Subcutaneous abdominal adipose tissue (tissue), 5 donors: ENCODE results near the gene CLIP4.

ENCODE experiments used
- H3K27ac ChIP-seq: one replicate; pipeline ENCODE4 v1.7.0; 2013; ENCODE audit warnings: low read depth, mild to moderate bottlenecking, inconsistent platforms, low read length, moderate library complexity
- H3K27me3 ChIP-seq, 5 donors: one replicate each; pipeline ENCODE4 v1.7.0; 2013; ENCODE audit warnings: low read length in 5 of 5, inconsistent platforms in 1 of 5; ENCODE audit not compliant: control insufficient read depth in 5 of 5, insufficient read depth in 4 of 5
- H3K36me3 ChIP-seq, 5 donors: one replicate each; pipeline ENCODE4 v1.7.0; 2013; ENCODE audit warnings: low read length in 5 of 5; ENCODE audit not compliant: control insufficient read depth in 5 of 5, insufficient read depth in 5 of 5
- H3K4me1 ChIP-seq, 5 donors: one replicate each; pipeline ENCODE4 v1.7.0; 2013; ENCODE audit warnings: low read length in 5 of 5, mild to moderate bottlenecking in 3 of 5, moderate library complexity in 1 of 5; ENCODE audit not compliant: control insufficient read depth in 5 of 5, insufficient read depth in 5 of 5
- H3K4me3 ChIP-seq, 5 donors: one replicate each; pipeline ENCODE4 v1.7.0; 2013; ENCODE audit warnings: low read length in 5 of 5, low read depth in 1 of 5
- H3K9ac ChIP-seq, 5 donors: one replicate each; pipeline ENCODE4 v1.7.0; 2013; ENCODE audit warnings: low read length in 5 of 5, mild to moderate bottlenecking in 4 of 5, moderate library complexity in 3 of 5
- H3K9me3 ChIP-seq, 5 donors: one replicate each; pipeline ENCODE4 v1.7.0; 2013; ENCODE audit warnings: low read length in 5 of 5; ENCODE audit not compliant: control insufficient read depth in 5 of 5
- donor health status: healthy.
- donor health status: healthy.
- donor health status: healthy.
- donor health status: healthy.
- donor health status: healthy.

Gene CLIP4

GRCh38 chr2:29223257-29223656, 108.0 kb downstream of the CLIP4 start:
- H3K4me3 ChIP-seq, result no peak overlapping the region
- no peak overlapping the region for H3K9ac ChIP-seq
- H3K4me1 ChIP-seq, result peaks cover 7 to 27% (median 23%) of the 10 kb centered on the region in 5 donors
- H3K27me3 ChIP-seq, result peaks cover 16 to 29% (median 17%) of the 10 kb centered on the region in 5 donors
- H3K9me3 ChIP-seq, result no peaks in the 10 kb centered on the region
- no peaks in the 10 kb centered on the region for H3K36me3 ChIP-seq
- no peak overlapping the region for H3K27ac ChIP-seq

- Histone ChIP-seq H3K9me3 (no peaks in the 10 kb centered on the region), H3K27me3 (peaks cover 21 to 31% (median 22%) of the 10 kb centered on the region in 5 donors), H3K4me3 (peak overlapping the region in 1 of 5 donors; percentile 9), H3K4me1 (peaks cover 7 to 29% (median 23%) of the 10 kb centered on the region in 5 donors), H3K27ac (no peak overlapping the region), H3K36me3 (no peaks in the 10 kb centered on the region), H3K9ac (no peak overlapping the region)
Observed at GRCh38 chr2:29223851-29224692, 108.9 kb downstream of the CLIP4 start.

- Histone ChIP-seq H3K9me3 (no peaks in the 10 kb centered on the region), H3K27me3 (peaks cover 24 to 38% (median 28%) of the 10 kb centered on the region in 5 donors), H3K9ac (no peak overlapping the region), H3K4me3 (peak overlapping the region in 1 of 5 donors; percentile 9), H3K36me3 (no peaks in the 10 kb centered on the region), H3K4me1 (peaks cover 7 to 29% (median 23%) of the 10 kb centered on the region in 5 donors), H3K27ac (no peak overlapping the region)
Observed at GRCh38 chr2:29224693-29225551, 109.7 kb downstream of the CLIP4 start.

GRCh38 chr2:29225814-29226213, 110.6 kb downstream of the CLIP4 start:
- Histone ChIP-seq H3K36me3 (no peaks in the 10 kb centered on the region), H3K9ac (no peak overlapping the region), H3K9me3 (no peaks in the 10 kb centered on the region), H3K4me1 (peaks cover 7 to 29% (median 23%) of the 10 kb centered on the region in 5 donors), H3K27me3 (peaks cover 24 to 39% (median 28%) of the 10 kb centered on the region in 5 donors), H3K27ac (no peak overlapping the region), H3K4me3 (no peak overlapping the region)

- no peak overlapping the region for H3K4me3 ChIP-seq
- H3K9ac ChIP-seq, result no peak overlapping the region
- no peaks in the 10 kb centered on the region for H3K9me3 ChIP-seq
- H3K36me3 ChIP-seq, result no peaks in the 10 kb centered on the region
- no peak overlapping the region for H3K27ac ChIP-seq
- peaks cover 24 to 39% (median 28%) of the 10 kb centered on the region in 5 donors for H3K27me3 ChIP-seq
- peaks cover 4 to 29% (median 23%) of the 10 kb centered on the region in 5 donors for H3K4me1 ChIP-seq
Observed at GRCh38 chr2:29226375-29226774, 111.2 kb downstream of the CLIP4 start.

GRCh38 chr2:29226808-29227207, 111.6 kb downstream of the CLIP4 start:
- Histone ChIP-seq H3K36me3 (no peaks in the 10 kb centered on the region), H3K9me3 (no peaks in the 10 kb centered on the region), H3K4me1 (peaks cover 4 to 29% (median 23%) of the 10 kb centered on the region in 5 donors), H3K27ac (no peak overlapping the region), H3K4me3 (no peak overlapping the region), H3K27me3 (peaks cover 24 to 39% (median 28%) of the 10 kb centered on the region in 5 donors), H3K9ac (no peak overlapping the region)

- no peak overlapping the region for H3K9ac ChIP-seq
- peaks cover 24 to 46% (median 28%) of the 10 kb centered on the region in 5 donors for H3K27me3 ChIP-seq
- no peaks in the 10 kb centered on the region for H3K9me3 ChIP-seq
- peaks cover 4 to 27% (median 20%) of the 10 kb centered on the region in 5 donors for H3K4me1 ChIP-seq
- H3K27ac ChIP-seq, result no peak overlapping the region
- no peaks in the 10 kb centered on the region for H3K36me3 ChIP-seq
- no peak overlapping the region for H3K4me3 ChIP-seq
Observed at GRCh38 chr2:29227935-29228675, 112.9 kb downstream of the CLIP4 start.

GRCh38 chr2:29228947-29229346, 113.7 kb downstream of the CLIP4 start:
- Histone ChIP-seq H3K4me1 (peaks cover 2 to 18% (median 12%) of the 10 kb centered on the region in 5 donors), H3K9ac (no peak overlapping the region), H3K36me3 (no peaks in the 10 kb centered on the region), H3K4me3 (no peak overlapping the region), H3K27ac (no peak overlapping the region), H3K27me3 (peaks cover 24 to 46% (median 28%) of the 10 kb centered on the region in 5 donors), H3K9me3 (no peaks in the 10 kb centered on the region)

GRCh38 chr2:29229640-29230039, 114.4 kb downstream of the CLIP4 start:
- peaks cover under 1 to 11% (median 5%) of the 10 kb centered on the region in 5 donors for H3K4me1 ChIP-seq
- peaks cover 24 to 47% (median 28%) of the 10 kb centered on the region in 5 donors for H3K27me3 ChIP-seq
- no peaks in the 10 kb centered on the region for H3K9me3 ChIP-seq
- no peak overlapping the region for H3K4me3 ChIP-seq
- H3K36me3 ChIP-seq, result no peaks in the 10 kb centered on the region
- no peak overlapping the region for H3K9ac ChIP-seq
- no peak overlapping the region for H3K27ac ChIP-seq
